ENCODE data around the gene DEPDC1.

DNA sequence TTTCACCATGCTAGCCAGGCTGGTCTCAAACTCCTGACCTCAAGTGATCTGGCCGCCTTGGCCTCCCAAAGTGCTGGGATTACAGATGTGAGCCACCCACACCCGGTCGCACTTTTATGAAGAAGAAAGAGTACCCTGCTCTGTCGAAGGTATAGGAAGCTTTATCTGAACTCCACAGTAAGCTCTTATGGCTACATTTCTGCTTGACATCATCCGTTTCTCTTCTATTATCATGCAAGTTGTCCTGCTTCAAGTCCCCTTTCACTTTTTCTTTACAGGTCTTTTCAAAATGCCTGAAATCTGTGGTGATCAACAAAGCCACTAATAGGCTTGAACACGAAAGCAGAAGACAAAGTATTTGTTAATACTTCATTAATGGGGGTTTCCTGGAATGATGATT, 51.2 kb downstream of the DEPDC1 start:
- TF ChIP-seq, protein P1, sequence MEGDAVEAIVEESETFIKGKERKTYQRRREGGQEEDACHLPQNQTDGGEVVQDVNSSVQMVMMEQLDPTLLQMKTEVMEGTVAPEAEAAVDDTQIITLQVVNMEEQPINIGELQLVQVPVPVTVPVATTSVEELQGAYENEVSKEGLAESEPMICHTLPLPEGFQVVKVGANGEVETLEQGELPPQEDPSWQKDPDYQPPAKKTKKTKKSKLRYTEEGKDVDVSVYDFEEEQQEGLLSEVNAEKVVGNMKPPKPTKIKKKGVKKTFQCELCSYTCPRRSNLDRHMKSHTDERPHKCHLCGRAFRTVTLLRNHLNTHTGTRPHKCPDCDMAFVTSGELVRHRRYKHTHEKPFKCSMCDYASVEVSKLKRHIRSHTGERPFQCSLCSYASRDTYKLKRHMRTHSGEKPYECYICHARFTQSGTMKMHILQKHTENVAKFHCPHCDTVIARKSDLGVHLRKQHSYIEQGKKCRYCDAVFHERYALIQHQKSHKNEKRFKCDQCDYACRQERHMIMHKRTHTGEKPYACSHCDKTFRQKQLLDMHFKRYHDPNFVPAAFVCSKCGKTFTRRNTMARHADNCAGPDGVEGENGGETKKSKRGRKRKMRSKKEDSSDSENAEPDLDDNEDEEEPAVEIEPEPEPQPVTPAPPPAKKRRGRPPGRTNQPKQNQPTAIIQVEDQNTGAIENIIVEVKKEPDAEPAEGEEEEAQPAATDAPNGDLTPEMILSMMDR (IDR thresholded peaks at IDR 0.05), result no peak
- no peak for TF ChIP-seq POLR2A (IDR thresholded peaks at IDR 0.05)
- TF ChIP-seq POLR2AphosphoS5 (IDR thresholded peaks at IDR 0.05), result no peak

Measured in transverse colon (tissue), 4 donors.